ENCODE results near the gene OR4E2. TPM values are rescaled to one million over a fixed set of nuclear protein-coding genes. Genes with fewer than 3 reads are reported as not detected.

The OR4E2 gene
- not detected for polyA plus RNA-seq (2013, experiment 1 of 2)
- not detected for polyA plus RNA-seq (2013, experiment 2 of 2)

- Histone ChIP-seq H3K56ac (ENCODE audit: low read length) (no peak within 1 kb of the TSS), H2AK5ac (ENCODE audit: low read length) (no peak within 1 kb of the TSS), H2BK15ac (replicated peaks; ENCODE audit: low read depth) (no peak within 1 kb of the TSS), H3K36me3 (ENCODE audit: control insufficient read depth, insufficient read depth, low read length) (no peaks in the 10 kb centered on the region), H3K4ac (ENCODE audit: low read depth, low read length) (no peak within 1 kb of the TSS), H3K4me3 (ENCODE audit: low read length) (no peak within 1 kb of the TSS), H3K4me2 (ENCODE audit: low read length) (no peak within 1 kb of the TSS), H2BK120ac (ENCODE audit: low read depth, low read length) (no peak within 1 kb of the TSS), H3K23ac (ENCODE audit: low read length) (no peak within 1 kb of the TSS), H2BK5ac (ENCODE audit: low read length) (no peak within 1 kb of the TSS), H3K9ac (ENCODE audit: low read length) (no peak within 1 kb of the TSS), H4K5ac (ENCODE audit: low read length) (no peak within 1 kb of the TSS), H3K18ac (ENCODE audit: low read length) (no peak within 1 kb of the TSS), H3K4me1 (ENCODE audit: control insufficient read depth, low read depth, low read length) (peaks cover 3% of the 10 kb centered on the region), H3K79me1 (ENCODE audit: low read length) (no peaks in the 10 kb centered on the region), H3K27me3 (ENCODE audit: insufficient read depth, low read length, poor library complexity) (no peaks in the 10 kb centered on the region), H4K8ac (ENCODE audit: low read depth, low read length) (no peak within 1 kb of the TSS), H3K79me2 (ENCODE audit: control insufficient read depth, insufficient read depth, low read length) (no peaks in the 10 kb centered on the region), H3K27ac (ENCODE audit: low read depth, low read length) (no peak within 1 kb of the TSS)
- WGBS (ENCODE audit: extremely low coverage, insufficient coverage, low lambda C conversion rate) = no CpG with 5 or more reads among the region's 2 CpGs
- no peak for DNase-seq
Measured at GRCh38 chr14:21653331-21653885, at the start of gene OR4E2. Gene OR4E2, plus strand, starts transcription at chr14:21653835. Its CDS starts 11,248 bp downstream, at chr14:21665083.

- H4K8ac ChIP-seq (ENCODE audit: low read depth, low read length) = no peak overlapping the region
- H2BK15ac ChIP-seq (replicated peaks; ENCODE audit: low read depth) = no peak overlapping the region
- no peak overlapping the region for H3K56ac ChIP-seq (ENCODE audit: low read length)
- H2BK120ac ChIP-seq (ENCODE audit: low read depth, low read length) = no peak overlapping the region
- no peak overlapping the region for H2BK5ac ChIP-seq (ENCODE audit: low read length)
- no peak overlapping the region for H2AK5ac ChIP-seq (ENCODE audit: low read length)
- no peak overlapping the region for H3K4ac ChIP-seq (ENCODE audit: low read depth, low read length)
- H3K18ac ChIP-seq (ENCODE audit: low read length) = no peak overlapping the region
- no peaks in the 10 kb centered on the region for H3K79me2 ChIP-seq (ENCODE audit: control insufficient read depth, insufficient read depth, low read length)
- DNase-seq = peak; percentile 21
- H3K9ac ChIP-seq (ENCODE audit: low read length) = no peak overlapping the region
- peaks cover 2% of the 10 kb centered on the region for H3K4me1 ChIP-seq (ENCODE audit: control insufficient read depth, low read depth, low read length)
- no peaks in the 10 kb centered on the region for H3K36me3 ChIP-seq (ENCODE audit: control insufficient read depth, insufficient read depth, low read length)
- H3K23ac ChIP-seq (ENCODE audit: low read length) = no peak overlapping the region
- no peak overlapping the region for H3K4me2 ChIP-seq (ENCODE audit: low read length)
- no CpG with 5 or more reads among the region's 6 CpGs for WGBS (ENCODE audit: extremely low coverage, insufficient coverage, low lambda C conversion rate)
- no peak overlapping the region for H4K5ac ChIP-seq (ENCODE audit: low read length)
- H3K27ac ChIP-seq (ENCODE audit: low read depth, low read length) = no peak overlapping the region
- H3K79me1 ChIP-seq (ENCODE audit: low read length) = no peaks in the 10 kb centered on the region
- no peak overlapping the region for H3K4me3 ChIP-seq (ENCODE audit: low read length)
- H3K27me3 ChIP-seq (ENCODE audit: insufficient read depth, low read length, poor library complexity) = no peaks in the 10 kb centered on the region
Measured at GRCh38 chr14:21612324-21612723, 41.3 kb upstream of the OR4E2 start.

- no peak overlapping the region for H3K9ac ChIP-seq (ENCODE audit: low read length)
- H3K4me3 ChIP-seq (ENCODE audit: low read length) = no peak overlapping the region
- H2BK15ac ChIP-seq (replicated peaks; ENCODE audit: low read depth) = no peak overlapping the region
- DNase-seq = peak; percentile 77
- H3K27ac ChIP-seq (ENCODE audit: low read depth, low read length) = no peak overlapping the region
- H3K23ac ChIP-seq (ENCODE audit: low read length) = no peak overlapping the region
- no peaks in the 10 kb centered on the region for H3K79me2 ChIP-seq (ENCODE audit: control insufficient read depth, insufficient read depth, low read length)
- H4K5ac ChIP-seq (ENCODE audit: low read length) = no peak overlapping the region
- H3K27me3 ChIP-seq (ENCODE audit: insufficient read depth, low read length, poor library complexity) = no peaks in the 10 kb centered on the region
- no peaks in the 10 kb centered on the region for H3K36me3 ChIP-seq (ENCODE audit: control insufficient read depth, insufficient read depth, low read length)
- H3K79me1 ChIP-seq (ENCODE audit: low read length) = no peaks in the 10 kb centered on the region
- no peak overlapping the region for H3K18ac ChIP-seq (ENCODE audit: low read length)
- no peak overlapping the region for H2AK5ac ChIP-seq (ENCODE audit: low read length)
- no peak overlapping the region for H4K8ac ChIP-seq (ENCODE audit: low read depth, low read length)
- no peak overlapping the region for H2BK5ac ChIP-seq (ENCODE audit: low read length)
- H3K56ac ChIP-seq (ENCODE audit: low read length) = no peak overlapping the region
- H3K4me2 ChIP-seq (ENCODE audit: low read length) = no peak overlapping the region
- no peak overlapping the region for H2BK120ac ChIP-seq (ENCODE audit: low read depth, low read length)
- no peak overlapping the region for H3K4ac ChIP-seq (ENCODE audit: low read depth, low read length)
- peaks cover 7% of the 10 kb centered on the region for H3K4me1 ChIP-seq (ENCODE audit: control insufficient read depth, low read depth, low read length)
- WGBS (ENCODE audit: extremely low coverage, insufficient coverage, low lambda C conversion rate) = no CpG with 5 or more reads among the region's 1 CpG
Measured at GRCh38 chr14:21614240-21614639, 39.4 kb upstream of the OR4E2 start.

- H2AK5ac ChIP-seq (ENCODE audit: low read length) = no peak overlapping the region
- H3K4me1 ChIP-seq (ENCODE audit: control insufficient read depth, low read depth, low read length) = peaks cover 7% of the 10 kb centered on the region
- no peak overlapping the region for H3K4me2 ChIP-seq (ENCODE audit: low read length)
- H3K27ac ChIP-seq (ENCODE audit: low read depth, low read length) = no peak overlapping the region
- H3K27me3 ChIP-seq (ENCODE audit: insufficient read depth, low read length, poor library complexity) = no peaks in the 10 kb centered on the region
- no peak overlapping the region for H4K8ac ChIP-seq (ENCODE audit: low read depth, low read length)
- no peak overlapping the region for H2BK120ac ChIP-seq (ENCODE audit: low read depth, low read length)
- no CpG with 5 or more reads among the region's 8 CpGs for WGBS (ENCODE audit: extremely low coverage, insufficient coverage, low lambda C conversion rate)
- H2BK15ac ChIP-seq (replicated peaks; ENCODE audit: low read depth) = no peak overlapping the region
- H3K9ac ChIP-seq (ENCODE audit: low read length) = no peak overlapping the region
- H3K23ac ChIP-seq (ENCODE audit: low read length) = no peak overlapping the region
- H3K56ac ChIP-seq (ENCODE audit: low read length) = peak overlapping the region; percentile 50
- H3K79me2 ChIP-seq (ENCODE audit: control insufficient read depth, insufficient read depth, low read length) = no peaks in the 10 kb centered on the region
- no peak overlapping the region for H3K18ac ChIP-seq (ENCODE audit: low read length)
- peak; percentile 25 for DNase-seq
- no peaks in the 10 kb centered on the region for H3K36me3 ChIP-seq (ENCODE audit: control insufficient read depth, insufficient read depth, low read length)
- no peak overlapping the region for H4K5ac ChIP-seq (ENCODE audit: low read length)
- H3K4ac ChIP-seq (ENCODE audit: low read depth, low read length) = peak overlapping the region; percentile 10
- no peak overlapping the region for H2BK5ac ChIP-seq (ENCODE audit: low read length)
- H3K79me1 ChIP-seq (ENCODE audit: low read length) = no peaks in the 10 kb centered on the region
- no peak overlapping the region for H3K4me3 ChIP-seq (ENCODE audit: low read length)
Measured at GRCh38 chr14:21617614-21618013, 36.0 kb upstream of the OR4E2 start.

GRCh38 chr14:21626491-21627230 is 27.0 kb upstream of the OR4E2 start:
- no peak for DNase-seq
- Histone ChIP-seq H2BK15ac (replicated peaks; ENCODE audit: low read depth) (no peak overlapping the region), H2BK5ac (ENCODE audit: low read length) (no peak overlapping the region), H4K5ac (ENCODE audit: low read length) (no peak overlapping the region), H3K4ac (ENCODE audit: low read depth, low read length) (no peak overlapping the region), H4K8ac (ENCODE audit: low read depth, low read length) (no peak overlapping the region), H3K23ac (ENCODE audit: low read length) (no peak overlapping the region), H3K27ac (ENCODE audit: low read depth, low read length) (no peak overlapping the region), H3K4me2 (ENCODE audit: low read length) (no peak overlapping the region), H3K79me2 (ENCODE audit: control insufficient read depth, insufficient read depth, low read length) (no peaks in the 10 kb centered on the region), H2AK5ac (ENCODE audit: low read length) (no peak overlapping the region), H3K9ac (ENCODE audit: low read length) (no peak overlapping the region), H3K4me1 (ENCODE audit: control insufficient read depth, low read depth, low read length) (no peaks in the 10 kb centered on the region), H3K56ac (ENCODE audit: low read length) (no peak overlapping the region), H3K36me3 (ENCODE audit: control insufficient read depth, insufficient read depth, low read length) (no peaks in the 10 kb centered on the region), H3K18ac (ENCODE audit: low read length) (no peak overlapping the region), H3K4me3 (ENCODE audit: low read length) (no peak overlapping the region), H2BK120ac (ENCODE audit: low read depth, low read length) (no peak overlapping the region), H3K79me1 (ENCODE audit: low read length) (no peaks in the 10 kb centered on the region), H3K27me3 (ENCODE audit: insufficient read depth, low read length, poor library complexity) (no peaks in the 10 kb centered on the region)
- no CpG with 5 or more reads among the region's 3 CpGs for WGBS (ENCODE audit: extremely low coverage, insufficient coverage, low lambda C conversion rate)

All from mesendoderm (in vitro differentiated cells).